ENCODE data around the gene CHPF2.

Gene CHPF2

GRCh38 chr7:151276666-151277590, 44.6 kb downstream of the CHPF2 start:
- TF ChIP-seq ZFX (IDR thresholded peaks at IDR 0.05; ENCODE audit: borderline replicate concordance), result no peak
- no peak overlapping the region for H3K27ac ChIP-seq

GRCh38 chr7:151277631-151278030, 45.3 kb downstream of the CHPF2 start:
- no peak overlapping the region for H3K27ac ChIP-seq
- TF ChIP-seq ZFX (IDR thresholded peaks at IDR 0.05; ENCODE audit: borderline replicate concordance) (no peak), CTCF (IDR thresholded peaks at IDR 0.05) (no peak)

- TF ChIP-seq CTCF (IDR thresholded peaks at IDR 0.05), result no peak
- no peak for TF ChIP-seq ZFX (IDR thresholded peaks at IDR 0.05; ENCODE audit: borderline replicate concordance)
- H3K27ac ChIP-seq, result no peak overlapping the region
These were observed 46.7 kb downstream of the CHPF2 start for GRCh38 chr7:151278949-151279348.

- H3K27ac ChIP-seq, result no peak overlapping the region
- TF ChIP-seq CTCF (IDR thresholded peaks at IDR 0.05) (no peak), ZFX (IDR thresholded peaks at IDR 0.05; ENCODE audit: borderline replicate concordance) (no peak)
These were observed 47.6 kb downstream of the CHPF2 start for GRCh38 chr7:151279868-151280267.

GRCh38 chr7:151280388-151281019, 48.2 kb downstream of the CHPF2 start:
- TF ChIP-seq CTCF (IDR thresholded peaks at IDR 0.05) (no peak), ZFX (IDR thresholded peaks at IDR 0.05; ENCODE audit: borderline replicate concordance) (no peak)

GRCh38 chr7:151281686-151282085, 49.4 kb downstream of the CHPF2 start:
- TF ChIP-seq ZFX (IDR thresholded peaks at IDR 0.05; ENCODE audit: borderline replicate concordance) (no peak), CTCF (IDR thresholded peaks at IDR 0.05) (no peak)
- H3K27ac ChIP-seq, result no peak overlapping the region

More at GRCh38 chr7:151280388-151281019, 48.2 kb downstream of the CHPF2 start:
- no peak overlapping the region for H3K27ac ChIP-seq

GRCh38 chr7:151282111-151282510, 49.8 kb downstream of the CHPF2 start:
- H3K27ac ChIP-seq, result no peak overlapping the region
- TF ChIP-seq ZFX (IDR thresholded peaks at IDR 0.05; ENCODE audit: borderline replicate concordance) (no peak), CTCF (IDR thresholded peaks at IDR 0.05) (no peak)

Data from 22Rv1 (cell line).